ENCODE results near the gene MAP4K1.

The MAP4K1 gene

DNA sequence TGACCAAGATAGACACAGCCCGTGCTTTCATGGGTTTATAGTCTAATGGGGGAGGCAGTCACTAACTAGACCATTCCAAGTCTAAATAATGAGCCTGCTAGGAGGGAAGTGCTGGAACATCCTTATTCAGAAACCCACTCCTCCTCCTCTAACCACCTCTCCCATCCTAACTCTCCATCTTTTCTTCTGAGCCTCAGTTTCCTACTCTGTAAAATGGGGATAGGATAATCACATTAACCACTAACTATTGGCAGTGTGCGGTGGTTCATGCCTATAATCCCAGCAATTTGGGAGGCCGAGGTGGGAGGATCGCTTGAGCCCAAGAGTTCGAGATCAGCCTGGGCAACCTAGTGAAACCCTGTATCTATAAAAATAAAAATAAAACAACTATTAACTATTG, 68.7 kb downstream of the MAP4K1 start:
- H3K27ac ChIP-seq: no peak overlapping the region
- no peak for TF ChIP-seq CTCF (conservative IDR thresholded peaks at IDR 0.05)

DNA sequence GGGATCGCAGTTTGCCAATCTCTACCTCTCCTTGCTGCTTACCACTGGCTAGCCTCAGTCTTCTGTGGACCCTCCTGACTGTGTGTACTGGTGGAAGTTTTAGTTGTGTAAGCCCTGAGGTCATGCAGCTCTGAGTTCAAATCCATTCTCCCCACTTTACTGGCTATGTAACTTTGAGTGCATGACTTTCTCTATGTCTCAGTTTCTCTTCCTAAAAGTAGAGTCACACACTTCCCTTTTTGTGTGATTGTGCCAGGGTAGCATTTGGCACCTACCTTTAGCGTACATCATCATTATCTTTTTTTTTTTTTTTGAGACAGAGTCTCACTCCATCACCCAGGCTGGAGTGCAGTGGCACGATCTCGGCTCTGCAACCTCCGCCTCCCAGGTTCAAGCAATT, 70.3 kb downstream of the MAP4K1 start:
- no peak overlapping the region for H3K27ac ChIP-seq
- no peak for TF ChIP-seq CTCF (conservative IDR thresholded peaks at IDR 0.05)

GRCh38 chr19:38545596-38545995, 72.2 kb downstream of the MAP4K1 start:
- no peak overlapping the region for H3K27ac ChIP-seq
- TF ChIP-seq CTCF (conservative IDR thresholded peaks at IDR 0.05): no peak

- H3K27ac ChIP-seq: no peak overlapping the region
- TF ChIP-seq CTCF (conservative IDR thresholded peaks at IDR 0.05): peak; percentile 83
Observed at GRCh38 chr19:38544569-38545315, 73.0 kb downstream of the MAP4K1 start.

DNA sequence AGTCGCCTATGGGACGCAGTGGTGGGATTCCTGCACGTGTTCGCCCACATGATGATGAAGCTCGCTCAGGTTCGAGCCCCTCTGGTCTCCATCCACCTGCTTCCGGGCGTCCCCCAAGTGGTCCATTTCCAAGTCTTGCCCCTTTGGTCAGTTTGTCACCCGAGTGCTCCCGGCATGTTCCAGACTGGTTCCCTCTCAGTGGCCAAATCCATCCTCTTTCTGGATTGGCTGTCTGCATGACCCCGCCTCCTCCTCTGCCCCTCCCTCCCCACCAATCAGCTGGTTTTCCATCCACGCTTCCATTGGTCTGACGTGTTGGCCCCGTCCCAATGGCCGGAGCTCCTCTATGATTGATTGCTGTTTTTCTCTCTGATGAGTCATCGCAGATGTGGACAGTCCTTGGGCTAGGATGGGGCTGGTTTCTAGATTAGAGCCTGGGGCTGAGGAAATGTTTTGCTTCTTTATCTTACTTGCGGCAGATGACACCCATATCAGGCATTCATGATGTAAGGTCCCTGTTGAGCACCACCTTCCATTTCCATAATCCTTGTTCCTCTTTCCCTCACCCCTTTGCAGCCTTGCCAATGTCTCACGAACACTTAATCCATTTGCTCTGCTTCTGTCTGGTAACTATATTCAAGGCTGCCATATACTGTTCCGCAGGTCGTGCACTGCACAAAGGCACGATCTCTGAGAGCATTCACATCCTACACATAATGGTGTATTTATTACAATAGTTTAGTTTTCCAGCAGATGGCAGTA, 73.8 kb downstream of the MAP4K1 start:
- no peak; the same call in 1 of the 2 replicates for TF ChIP-seq CTCF (conservative IDR thresholded peaks at IDR 0.05)

DNA sequence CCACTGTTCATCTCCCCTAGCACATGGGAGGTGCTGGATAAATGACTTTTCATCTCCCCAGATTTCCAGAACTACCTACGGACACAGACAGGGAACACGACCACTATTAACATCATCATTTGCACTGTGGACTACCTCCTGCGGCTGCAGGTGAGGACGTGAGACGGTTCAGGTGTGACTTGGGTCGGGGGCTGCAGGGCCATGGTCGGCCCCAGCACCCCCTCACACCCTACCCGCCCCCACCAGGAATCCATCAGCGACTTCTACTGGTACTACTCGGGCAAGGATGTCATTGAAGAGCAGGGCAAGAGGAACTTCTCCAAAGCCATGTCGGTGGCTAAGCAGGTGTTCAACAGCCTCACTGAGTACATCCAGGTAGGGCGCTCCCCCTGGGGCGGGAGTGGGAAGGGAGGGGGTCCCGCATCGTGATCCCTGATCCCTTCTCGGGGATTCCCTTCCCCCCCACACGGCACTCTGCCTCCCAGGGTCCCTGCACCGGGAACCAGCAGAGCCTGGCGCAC, 74.4 kb downstream of the MAP4K1 start:
- TF ChIP-seq CTCF (conservative IDR thresholded peaks at IDR 0.05): no peak

More for the DNA sequence above, 73.8 kb downstream of the MAP4K1 start:
- no peak overlapping the region for H3K27ac ChIP-seq

DNA sequence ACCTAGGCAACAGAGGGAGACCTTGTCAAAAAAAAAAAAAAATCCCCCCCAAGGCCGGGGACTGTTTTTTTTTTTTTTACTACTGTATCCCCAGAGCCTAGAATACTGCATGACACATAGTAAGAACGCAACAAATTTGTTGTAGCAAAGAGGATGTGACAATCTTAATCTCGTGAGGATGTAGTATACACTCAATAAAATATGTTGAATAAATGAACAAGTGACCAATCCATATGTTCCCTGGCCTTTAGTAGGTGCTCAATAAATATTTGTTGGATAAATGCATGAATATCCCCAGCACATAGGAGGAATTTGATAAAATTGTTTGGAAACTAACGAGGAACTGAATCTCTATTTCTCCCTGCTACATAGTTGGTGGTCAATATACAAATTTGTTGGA, 75.7 kb downstream of the MAP4K1 start:
- TF ChIP-seq CTCF (conservative IDR thresholded peaks at IDR 0.05): no peak

More for the DNA sequence above, 74.4 kb downstream of the MAP4K1 start:
- H3K27ac ChIP-seq: no peak overlapping the region

More for the DNA sequence above, 75.7 kb downstream of the MAP4K1 start:
- no peak overlapping the region for H3K27ac ChIP-seq

Measured in VCaP (cell line).